Iris pigment epithelial cell (primary cell): ENCODE measurements around the gene ADAMTS14.

Experiments
- DNase-seq: peaks from one replicate; pipeline ENCODE4 v3.0.0-alpha.2; 2011; ENCODE audit warnings: low read depth

ADAMTS14 gene

GRCh38 chr10:70791386-70792039 is 119.2 kb downstream of the ADAMTS14 start:
- no peak for DNase-seq

GRCh38 chr10:70795613-70796012 is 123.3 kb downstream of the ADAMTS14 start:
- DNase-seq = no peak

- DNase-seq = no peak
Observed at GRCh38 chr10:70797840-70798239, 125.5 kb downstream of the ADAMTS14 start.

- DNase-seq = no peak
Observed at GRCh38 chr10:70799124-70799523, 126.8 kb downstream of the ADAMTS14 start.

- DNase-seq = no peak
Observed at GRCh38 chr10:70801854-70802253, 129.5 kb downstream of the ADAMTS14 start.

- DNase-seq = no peak
Observed at GRCh38 chr10:70803775-70804420, 131.6 kb downstream of the ADAMTS14 start.

- peak; percentile 24 for DNase-seq
Observed at GRCh38 chr10:70804421-70804808, 132.1 kb downstream of the ADAMTS14 start.

- no peak for DNase-seq
Observed at GRCh38 chr10:70805619-70806215, 133.4 kb downstream of the ADAMTS14 start.

- no peak for DNase-seq
Observed at GRCh38 chr10:70806841-70807240, 134.5 kb downstream of the ADAMTS14 start.

GRCh38 chr10:70807556-70807955 is 135.2 kb downstream of the ADAMTS14 start:
- DNase-seq = no peak

GRCh38 chr10:70809011-70809611 is 136.8 kb downstream of the ADAMTS14 start:
- no peak for DNase-seq

- no peak for DNase-seq
Observed at GRCh38 chr10:70809726-70810125, 137.4 kb downstream of the ADAMTS14 start.

GRCh38 chr10:70810967-70811366 is 138.7 kb downstream of the ADAMTS14 start:
- DNase-seq = no peak

- DNase-seq = no peak
Observed at GRCh38 chr10:70811881-70812280, 139.6 kb downstream of the ADAMTS14 start.
